OCI-LY3 (cell line): ENCODE measurements around the gene EHD2.

Experiments used
- CTCF ChIP-seq: fragments of 200-600, 300-600 bp; sonication (generic); IDR thresholded peaks from 2 replicates; pipeline ENCODE4 v1.5.1; 2014; ENCODE audit warnings: antibody characterized with exemption, low read length, low read depth
- EZH2phosphoT487 ChIP-seq: fragments of 200-600 bp; shearing (Covaris generic); IDR thresholded peaks from 2 replicates; pipeline ENCODE4 v1.6.1; 2018; ENCODE audit warnings: antibody characterized with exemption, mixed run types, low read depth

DNA sequence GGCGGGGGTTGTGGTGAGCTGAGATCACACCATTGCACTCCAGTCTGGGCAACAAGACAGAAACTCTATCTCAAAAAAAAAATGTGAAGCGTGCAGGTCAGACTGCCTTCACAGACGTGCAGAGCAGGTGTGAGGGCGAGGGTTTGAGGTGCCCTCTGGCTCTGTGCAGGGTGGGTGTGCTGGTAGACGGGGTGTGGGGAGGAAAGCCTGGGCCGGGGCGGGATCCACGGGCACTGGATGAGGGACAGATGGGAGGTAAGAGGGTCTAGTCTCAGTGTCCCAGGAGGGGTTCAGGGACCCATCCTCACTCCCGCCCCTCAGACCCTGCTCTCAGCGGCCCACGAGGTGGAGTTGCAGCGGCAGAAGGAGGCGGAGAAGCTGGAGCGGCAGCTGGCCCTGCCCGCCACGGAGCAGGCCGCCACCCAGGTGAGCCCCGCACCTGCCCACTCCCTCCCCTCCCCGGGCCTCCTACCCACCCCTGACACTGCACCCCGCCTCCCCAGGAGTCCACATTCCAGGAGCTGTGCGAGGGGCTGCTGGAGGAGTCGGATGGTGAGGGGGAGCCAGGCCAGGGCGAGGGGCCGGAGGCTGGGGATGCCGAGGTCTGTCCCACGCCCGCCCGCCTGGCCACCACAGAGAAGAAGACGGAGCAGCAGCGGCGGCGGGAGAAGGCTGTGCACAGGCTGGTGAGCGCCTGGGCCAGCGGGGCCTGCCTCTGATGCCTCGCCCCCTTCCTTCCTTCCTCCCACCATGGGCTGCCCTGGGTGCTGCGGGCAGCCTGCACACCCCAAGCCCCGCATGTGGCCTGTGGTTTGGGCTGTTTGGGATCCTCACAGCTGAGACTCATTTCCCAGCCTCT lies 41.2 kb downstream of the EHD2 start:
- TF ChIP-seq CTCF (no peak), EZH2phosphoT487 (no peak)
